Erythroblast (primary cell): Measurements from ENCODE around the gene SLC7A11.

Experiments used
- GATA1 ChIP-seq: IDR thresholded peaks from 2 replicates; pipeline ENCODE4 v1.6.1; 2011; ENCODE audit warnings: low read depth, mild to moderate bottlenecking, control low read depth, low read length, moderate library complexity
- POLR2A ChIP-seq: IDR thresholded peaks from 2 replicates; pipeline ENCODE4 v1.6.1; 2011; ENCODE audit warnings: mild to moderate bottlenecking, low read length

DNA sequence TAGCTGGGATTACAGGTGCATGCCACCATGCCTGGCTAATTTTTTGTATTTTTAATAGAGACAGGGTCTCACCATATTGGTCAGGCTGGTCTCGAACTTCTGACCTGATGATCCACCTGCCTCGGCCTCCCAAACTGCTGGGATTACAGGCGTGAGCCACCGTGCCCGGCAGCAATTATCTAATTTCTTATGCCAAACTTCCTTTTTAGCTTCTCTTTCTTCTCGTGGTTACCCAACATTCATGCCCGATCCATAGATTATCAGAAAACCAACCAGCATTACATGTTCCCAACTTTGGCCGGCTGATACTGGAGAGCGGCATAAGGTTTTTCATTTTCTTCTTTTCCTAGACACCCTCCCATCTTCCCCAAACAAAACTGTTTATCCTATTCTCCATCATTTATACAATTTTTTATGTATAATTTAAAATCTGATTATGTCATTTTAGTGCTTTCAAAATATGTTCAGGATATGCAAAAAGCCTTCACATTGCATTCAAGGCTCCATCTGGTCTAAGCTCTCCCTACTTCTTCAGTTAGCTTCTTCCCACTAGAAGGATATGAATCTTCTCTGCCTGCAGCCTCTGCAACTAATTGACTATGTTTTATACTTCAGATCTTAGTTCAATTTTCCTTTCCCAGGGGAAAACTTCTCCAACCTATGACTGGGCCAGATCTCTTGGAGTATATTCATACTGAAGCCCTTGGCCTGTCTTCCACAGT lies 8.7 kb downstream of the SLC7A11 start:
- TF ChIP-seq POLR2A: no peak
- no peak for TF ChIP-seq GATA1
